HG03103 (cell line): ENCODE measurements around the gene KCNQ1.

Experiments
- ATAC-seq: cut with Tn5 transposase; IDR thresholded peaks from one replicate; pipeline ENCODE4 v1.9.1; 2021; ENCODE audit warnings: low read depth; ENCODE audit not compliant: unreplicated experiment

The KCNQ1 gene

DNA sequence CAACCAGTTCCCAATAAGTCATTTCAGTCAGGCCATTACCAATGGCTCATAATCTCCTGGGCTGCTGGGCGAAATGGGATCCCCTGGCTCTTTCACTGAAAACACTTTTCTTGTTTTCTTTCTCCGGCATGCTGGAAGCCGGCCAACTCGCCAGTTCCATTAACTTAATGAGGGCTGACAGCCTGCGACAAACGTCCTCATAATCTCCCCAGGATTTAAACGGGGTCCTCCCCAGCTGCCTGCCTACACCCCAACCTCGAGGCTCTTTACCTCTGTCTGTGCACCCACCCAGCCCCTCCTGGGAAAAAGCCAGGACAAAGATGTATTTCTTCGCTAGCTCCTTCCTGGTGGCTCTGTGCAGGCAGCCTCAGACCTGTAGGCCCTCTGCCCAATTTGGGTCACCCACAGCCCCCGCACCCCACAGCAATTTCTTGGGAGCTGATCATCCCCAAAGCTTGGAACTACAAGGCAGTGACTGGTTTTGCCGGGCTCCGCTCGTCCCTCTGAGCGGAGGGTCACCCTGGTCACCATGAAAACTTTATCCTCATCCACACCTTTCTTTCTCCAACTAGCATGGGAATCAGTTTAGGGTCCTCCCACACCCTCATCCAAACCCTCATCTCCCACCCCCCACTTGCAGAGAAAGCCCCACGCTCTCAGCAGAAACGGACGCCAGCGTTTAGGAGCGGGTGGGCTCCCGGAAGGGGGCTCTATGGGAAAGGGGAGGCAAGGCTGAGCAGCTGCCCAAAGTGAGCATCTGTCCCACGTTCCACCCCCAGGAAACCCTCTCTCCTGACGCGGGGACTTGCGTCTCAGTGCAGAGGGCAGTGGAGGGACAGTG, 306.1 kb downstream of the KCNQ1 start:
- no peak for ATAC-seq

- no peak for ATAC-seq
Observed at GRCh38 chr11:2751523-2752203, 306.9 kb downstream of the KCNQ1 start.

DNA sequence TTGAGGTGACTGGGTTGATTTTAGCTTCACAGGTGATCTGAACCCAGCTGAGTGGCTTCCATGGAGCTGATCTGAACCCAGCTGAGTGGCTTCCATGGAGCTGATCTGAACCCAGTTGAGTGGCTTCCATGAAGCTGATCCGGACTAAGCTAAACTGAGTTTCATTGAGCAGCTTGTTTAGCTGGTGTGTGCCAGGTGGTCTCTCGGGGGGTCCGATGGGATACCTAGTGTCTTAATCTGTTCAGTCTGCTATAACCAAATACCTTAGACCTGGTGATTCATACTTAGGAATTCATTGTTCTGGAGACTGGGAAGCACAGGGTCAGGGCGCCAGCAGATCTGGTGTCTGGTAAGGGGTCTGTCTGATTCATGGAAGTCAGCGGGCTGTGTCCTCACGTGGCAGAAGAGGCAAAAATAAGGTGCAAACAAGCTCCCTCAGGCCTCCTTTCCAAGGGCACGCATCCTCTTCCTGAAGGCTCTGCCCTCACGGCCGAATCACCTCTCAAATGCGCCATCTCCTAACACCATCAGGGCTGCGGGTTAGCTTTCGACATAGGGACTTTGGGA, 307.5 kb downstream of the KCNQ1 start:
- no peak for ATAC-seq

GRCh38 chr11:2752923-2753322, 308.1 kb downstream of the KCNQ1 start:
- no peak for ATAC-seq

GRCh38 chr11:2754008-2754407, 309.2 kb downstream of the KCNQ1 start:
- no peak for ATAC-seq

- no peak for ATAC-seq
Observed at GRCh38 chr11:2755071-2755470, 310.3 kb downstream of the KCNQ1 start.

- no peak for ATAC-seq
Observed at GRCh38 chr11:2758751-2759150, 313.9 kb downstream of the KCNQ1 start.

DNA sequence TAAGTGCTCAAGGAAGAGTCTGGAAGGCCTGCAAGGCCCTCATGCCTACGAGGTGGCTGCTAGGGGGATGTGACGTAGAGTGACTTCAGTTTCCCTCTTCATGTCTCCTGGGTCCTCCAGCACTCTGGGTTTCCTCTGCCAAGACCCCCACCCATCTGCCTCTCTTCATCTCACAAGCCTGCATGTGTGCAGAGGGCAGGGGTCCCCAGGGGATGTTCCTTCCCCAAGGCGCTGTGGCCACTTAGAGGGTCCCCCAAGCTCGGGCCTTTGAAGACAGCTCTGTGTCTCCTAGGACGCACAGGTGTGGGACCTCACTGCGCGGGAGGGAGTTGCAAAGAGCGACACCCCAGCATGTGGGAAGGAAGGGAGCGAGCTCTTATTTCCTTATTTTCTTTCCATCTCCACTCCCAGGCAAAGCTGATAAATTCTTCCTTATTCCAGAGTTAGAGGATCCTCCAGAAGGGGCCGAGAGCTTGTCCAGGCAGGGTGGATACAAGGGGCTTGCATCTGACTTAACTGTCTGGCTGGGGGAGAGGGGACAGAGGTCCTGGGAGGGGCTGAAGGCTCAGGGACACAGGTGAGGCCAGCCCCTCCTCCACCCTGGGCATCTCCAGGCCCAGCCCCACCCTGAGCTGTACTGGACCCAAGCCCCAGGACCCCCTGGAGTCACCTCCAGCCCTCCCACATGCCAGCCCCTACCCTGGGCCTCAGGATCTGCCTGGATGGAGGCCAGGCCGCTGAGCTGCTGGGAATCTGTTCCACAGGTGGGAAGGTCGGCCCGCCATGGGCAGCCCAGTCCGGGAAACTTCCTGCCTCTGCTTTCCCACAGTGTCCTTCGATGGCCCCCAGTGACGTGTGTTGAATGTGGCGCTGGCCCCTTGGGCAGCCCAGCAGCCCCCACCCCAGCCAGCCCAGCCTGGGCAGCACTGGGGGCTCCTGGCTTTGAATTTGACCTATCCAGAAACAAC, 314.7 kb downstream of the KCNQ1 start:
- no peak for ATAC-seq

DNA sequence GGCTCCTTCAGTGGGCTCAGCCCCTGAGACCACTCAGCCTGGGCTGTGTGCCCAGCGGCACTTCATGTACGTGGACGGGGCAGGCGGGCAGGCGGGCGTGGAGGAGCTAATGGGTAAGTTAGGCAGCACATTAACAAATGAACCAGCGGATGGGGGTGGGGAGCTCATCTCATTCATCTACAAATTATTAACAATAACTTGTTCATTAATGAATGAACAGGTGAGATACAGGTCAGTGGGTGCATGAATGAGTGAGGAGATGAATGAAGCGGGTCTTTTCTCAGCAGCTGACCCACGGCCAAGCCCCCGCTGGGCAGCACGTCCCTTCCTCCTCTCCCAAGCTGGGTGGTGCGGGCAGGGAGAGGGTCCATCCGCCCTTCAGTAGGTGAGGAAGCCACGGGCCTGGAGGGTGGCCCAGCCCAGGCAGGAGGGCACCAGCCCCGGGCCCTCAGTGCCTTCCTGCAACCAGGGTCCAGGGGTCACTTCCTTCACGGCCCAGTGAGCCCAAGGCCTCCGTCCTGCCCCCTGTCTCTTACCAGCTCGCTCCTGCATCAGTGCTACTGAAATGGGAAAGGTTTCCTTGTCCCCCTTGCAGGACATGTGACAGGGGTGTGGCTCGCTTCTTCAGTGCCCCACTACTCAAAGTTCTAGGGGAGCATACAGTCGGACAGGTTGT, 315.5 kb downstream of the KCNQ1 start:
- ATAC-seq = no peak

- no peak for ATAC-seq
Observed at GRCh38 chr11:2761131-2762030, 316.6 kb downstream of the KCNQ1 start.

- no peak for ATAC-seq
Observed at GRCh38 chr11:2762031-2762380, 317.2 kb downstream of the KCNQ1 start.

- ATAC-seq = no peak
Observed at GRCh38 chr11:2762451-2762850, 317.6 kb downstream of the KCNQ1 start.

GRCh38 chr11:2763984-2764383, 319.2 kb downstream of the KCNQ1 start:
- ATAC-seq = no peak

DNA sequence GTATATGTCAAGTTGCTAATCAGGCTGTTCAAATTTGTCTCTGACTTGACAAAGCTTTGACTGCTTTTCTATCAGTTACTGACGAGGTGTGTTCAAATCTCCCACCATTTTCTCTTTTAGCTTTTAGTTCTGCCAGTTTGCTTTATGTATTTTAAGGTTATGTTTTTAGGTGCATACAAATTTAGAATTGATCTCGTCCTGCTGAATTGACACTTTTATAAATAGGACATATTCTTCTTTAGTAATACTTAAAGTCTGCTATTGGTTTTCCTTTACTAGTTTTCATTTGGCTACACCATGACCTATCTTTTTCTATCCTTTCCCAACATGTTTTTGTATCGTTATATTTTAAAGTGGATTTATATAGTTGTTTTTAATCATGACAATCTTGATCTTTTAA, 320.7 kb downstream of the KCNQ1 start:
- no peak for ATAC-seq

DNA sequence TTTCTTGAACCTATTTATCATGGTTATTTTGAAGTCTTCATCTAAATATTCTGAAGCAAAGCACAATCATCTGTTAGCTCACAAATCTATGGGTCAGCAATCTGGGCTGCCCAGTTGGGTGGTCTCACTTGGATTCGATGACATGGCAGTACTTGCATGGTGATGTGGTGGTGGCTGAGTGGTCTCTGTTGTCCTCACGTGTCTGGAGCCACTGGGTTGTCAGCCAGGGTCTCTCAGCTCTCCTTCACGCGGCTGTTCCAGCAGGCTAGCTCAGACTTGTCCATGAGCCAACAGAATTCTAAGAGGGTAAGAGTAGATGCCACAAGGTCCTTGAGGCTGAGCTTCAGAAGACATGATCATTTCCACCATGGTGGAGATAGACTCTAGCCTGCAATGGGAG, 321.4 kb downstream of the KCNQ1 start:
- ATAC-seq = no peak

DNA sequence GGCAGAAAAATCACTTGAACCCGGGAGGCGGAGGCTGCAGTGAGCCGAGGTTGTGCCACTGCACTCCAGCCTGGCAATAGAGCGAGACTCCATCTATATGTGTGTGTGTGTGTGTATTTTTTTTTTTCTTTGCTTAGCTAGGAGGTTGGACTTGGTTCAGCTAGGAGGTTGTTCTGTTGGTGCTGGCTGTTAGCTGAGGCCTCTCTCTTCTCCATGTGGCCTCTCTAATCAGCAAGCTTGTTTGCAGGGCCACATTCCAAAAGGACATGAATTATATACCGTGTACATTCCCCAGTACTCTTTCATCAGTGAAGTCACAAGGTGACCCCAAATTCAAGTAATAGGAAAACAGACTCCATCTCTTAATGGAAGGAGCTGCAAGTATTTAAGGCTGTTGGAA, 322.3 kb downstream of the KCNQ1 start:
- no peak for ATAC-seq

DNA sequence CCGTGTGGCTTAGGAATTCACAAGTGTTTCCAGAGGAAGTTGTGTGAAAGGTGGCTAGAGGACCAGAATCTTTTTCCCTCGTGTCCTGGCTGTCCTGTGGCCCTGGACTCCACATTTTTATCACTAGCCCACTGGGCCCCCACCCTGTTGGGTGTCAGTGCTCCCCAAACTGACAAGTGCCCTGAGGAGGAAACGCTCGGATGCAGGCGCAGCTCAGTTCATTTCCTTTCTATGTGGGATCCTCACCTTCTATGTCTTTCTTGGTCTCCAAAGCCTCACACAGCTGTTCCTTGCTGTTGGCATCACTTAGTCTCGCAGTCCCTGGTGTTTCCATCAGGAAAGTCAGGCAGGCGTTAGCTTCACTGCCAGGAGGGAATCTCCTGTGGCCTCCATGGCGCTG, 323.0 kb downstream of the KCNQ1 start:
- ATAC-seq = no peak

DNA sequence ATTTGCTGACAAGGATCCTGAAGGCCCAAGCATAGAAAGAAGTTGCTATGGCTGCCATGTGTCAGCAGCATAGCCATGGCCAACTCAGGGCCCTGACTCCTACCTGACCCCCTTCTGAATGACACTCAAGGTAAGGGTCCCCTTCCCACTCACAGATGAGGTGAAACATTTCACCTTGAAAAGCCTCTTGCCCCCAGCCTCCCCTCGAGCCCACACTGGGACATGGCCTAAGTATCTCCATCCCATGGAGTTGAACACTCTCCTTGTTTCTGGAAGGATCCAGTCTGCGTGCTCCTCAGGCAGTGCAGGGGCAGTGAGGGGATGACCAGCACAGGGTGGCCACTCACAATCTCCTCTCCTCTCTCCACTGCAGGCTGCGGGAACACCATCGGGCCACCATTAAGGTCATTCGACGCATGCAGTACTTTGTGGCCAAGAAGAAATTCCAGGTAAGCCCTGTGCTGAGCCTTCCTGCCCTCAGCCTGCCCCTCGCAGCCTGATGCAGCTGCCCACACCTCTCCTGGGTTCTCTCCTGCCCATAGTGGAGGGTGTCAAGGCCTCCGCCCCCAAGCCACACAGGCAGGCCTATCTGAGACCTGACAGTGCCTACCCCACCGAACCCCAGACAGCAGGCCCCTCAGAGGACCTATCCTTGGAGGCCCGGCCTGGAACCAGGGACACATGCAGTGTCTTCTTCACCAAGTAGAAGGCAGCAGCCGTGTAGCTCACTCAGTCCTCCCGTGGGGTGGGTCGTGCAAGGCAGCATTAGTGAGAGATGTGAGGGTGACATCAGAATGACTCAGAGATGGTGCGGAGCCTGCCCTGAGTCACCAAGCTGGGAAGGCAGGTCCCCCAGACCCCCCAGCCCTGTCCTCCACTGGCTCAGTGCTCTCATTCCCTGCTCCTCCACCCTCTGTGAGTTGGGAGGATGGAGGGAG, 323.9 kb downstream of the KCNQ1 start:
- no peak for ATAC-seq
